Vagina (tissue), 2 donors: ENCODE data around the gene CGB8. TPM values are rescaled to one million over a fixed set of nuclear protein-coding genes. Genes with fewer than 3 reads are reported as not detected.

ENCODE experiments used
- DNase-seq, 2 donors: peaks; one replicate each; pipeline ENCODE4 v3.0.0-alpha.2; 2017; ENCODE audit errors: extremely low spot score in 2 of 2
- H3K27ac ChIP-seq: fragments of 200-600 bp; sonication (generic); one replicate; pipeline ENCODE4 v1.5.1; 2019
- H3K27me3 ChIP-seq: fragments of 200-600 bp; sonication (generic); one replicate; pipeline ENCODE4 v1.5.1; 2019
- H3K36me3 ChIP-seq, 2 donors: fragments of 200-600 bp; sonication (generic); one replicate each; pipeline ENCODE4 v1.5.1; 2017 to 2019
- H3K4me1 ChIP-seq: fragments of 200-600 bp; sonication (generic); one replicate; pipeline ENCODE4 v1.5.1; 2019
- H3K4me3 ChIP-seq, 2 donors: fragments of 200-600 bp; sonication (generic); 1 replicate in 1 of 2; 2 replicates in 1 of 2; pipeline ENCODE4 v1.5.1; 2016 to 2019
- H3K9me3 ChIP-seq: fragments of 200-600 bp; sonication (generic); one replicate; pipeline ENCODE4 v1.5.1; 2019
- CTCF ChIP-seq, 3 experiments: fragments of 450-650 bp in 2 of 3; fragments of 200-600 bp in 1 of 3; sonication (generic) in 1 of 3; IDR thresholded peaks; one replicate each; pipeline ENCODE4 v1.5.1; 2017 to 2019; ENCODE audit warnings: antibody characterized with exemption in 3 of 3, mild to moderate bottlenecking in 2 of 3, moderate library complexity in 2 of 3
- POLR2A ChIP-seq, 2 donors: fragments of 450-650 bp; IDR thresholded peaks; one replicate each; pipeline ENCODE4 v1.6.1; 2017; ENCODE audit warnings: antibody characterized with exemption in 2 of 2, mild to moderate bottlenecking in 2 of 2, moderate library complexity in 2 of 2
- POLR2AphosphoS5 ChIP-seq, 2 donors: sonication (generic); formaldehyde crosslinking; IDR thresholded peaks; one replicate each; pipeline ENCODE4 v1.9.0; 2017; ENCODE audit warnings: antibody characterized with exemption in 2 of 2, mild to moderate bottlenecking in 2 of 2, low read depth in 1 of 2; ENCODE audit not compliant: insufficient read depth in 1 of 2
- intact Hi-C: fragments of 100-400 bp; cut with DNase I; formaldehyde crosslinking; loops from one replicate; pipeline ENCODE4 v1.15.1; 2023
- total RNA-seq: library from RNA; depleted of rRNA; stranded (reverse); fragments of >200 nt; gene quantifications from one replicate; pipeline ENCODE4 v1.2.3, GENCODE V29; 2016

The CGB8 gene
- total RNA-seq, 1 donor from 2014 or later: not detected

- H3K4me3 ChIP-seq: no peak overlapping the region
- no peaks in the 10 kb centered on the region for H3K9me3 ChIP-seq
- no peaks in the 10 kb centered on the region for H3K36me3 ChIP-seq
- no peak for DNase-seq
- no peak overlapping the region for H3K27ac ChIP-seq
- intact Hi-C loops: no loop called here
- peaks cover 6% of the 10 kb centered on the region for H3K4me1 ChIP-seq
- peaks cover 6% of the 10 kb centered on the region for H3K27me3 ChIP-seq
- no peak for TF ChIP-seq CTCF (IDR thresholded peaks at IDR 0.05)
- no peak for TF ChIP-seq POLR2A (IDR thresholded peaks at IDR 0.05)
- no peak for TF ChIP-seq POLR2AphosphoS5 (IDR thresholded peaks at IDR 0.05; ENCODE audit: insufficient read depth in 1 of 2, low read depth in 1 of 2)
Measured at GRCh38 chr19:49069026-49069425, 20.1 kb upstream of the CGB8 start.

DNA sequence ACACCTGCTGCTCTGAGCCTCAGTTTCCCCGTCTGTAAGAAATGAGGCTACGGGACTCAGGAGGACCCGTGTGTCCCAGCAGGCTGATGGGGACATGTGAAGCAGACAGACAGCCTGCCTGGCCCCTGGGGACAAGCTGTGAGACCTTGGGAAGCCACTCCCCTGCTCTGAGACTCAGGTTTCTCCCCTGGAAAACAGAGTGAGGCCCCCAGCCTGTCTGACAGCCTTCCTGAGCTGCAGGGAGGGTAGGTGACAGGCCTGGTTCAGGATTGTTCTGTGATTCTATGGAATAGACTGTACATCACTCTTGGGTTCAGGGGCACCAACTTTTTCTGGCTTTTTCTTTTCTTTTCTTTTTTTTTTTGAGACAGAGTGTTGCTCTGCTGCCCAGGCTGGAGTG, 18.6 kb upstream of the CGB8 start:
- H3K4me3 ChIP-seq: no peak overlapping the region
- no peak for DNase-seq
- no peak for TF ChIP-seq POLR2AphosphoS5 (IDR thresholded peaks at IDR 0.05; ENCODE audit: insufficient read depth in 1 of 2, low read depth in 1 of 2)
- TF ChIP-seq POLR2A (IDR thresholded peaks at IDR 0.05): no peak
- TF ChIP-seq CTCF (IDR thresholded peaks at IDR 0.05): no peak
- intact Hi-C loops: no loop called here
- H3K4me1 ChIP-seq: peaks cover 6% of the 10 kb centered on the region
- H3K36me3 ChIP-seq: no peaks in the 10 kb centered on the region
- H3K9me3 ChIP-seq: no peaks in the 10 kb centered on the region
- no peak overlapping the region for H3K27ac ChIP-seq
- H3K27me3 ChIP-seq: peaks cover 6% of the 10 kb centered on the region

DNA sequence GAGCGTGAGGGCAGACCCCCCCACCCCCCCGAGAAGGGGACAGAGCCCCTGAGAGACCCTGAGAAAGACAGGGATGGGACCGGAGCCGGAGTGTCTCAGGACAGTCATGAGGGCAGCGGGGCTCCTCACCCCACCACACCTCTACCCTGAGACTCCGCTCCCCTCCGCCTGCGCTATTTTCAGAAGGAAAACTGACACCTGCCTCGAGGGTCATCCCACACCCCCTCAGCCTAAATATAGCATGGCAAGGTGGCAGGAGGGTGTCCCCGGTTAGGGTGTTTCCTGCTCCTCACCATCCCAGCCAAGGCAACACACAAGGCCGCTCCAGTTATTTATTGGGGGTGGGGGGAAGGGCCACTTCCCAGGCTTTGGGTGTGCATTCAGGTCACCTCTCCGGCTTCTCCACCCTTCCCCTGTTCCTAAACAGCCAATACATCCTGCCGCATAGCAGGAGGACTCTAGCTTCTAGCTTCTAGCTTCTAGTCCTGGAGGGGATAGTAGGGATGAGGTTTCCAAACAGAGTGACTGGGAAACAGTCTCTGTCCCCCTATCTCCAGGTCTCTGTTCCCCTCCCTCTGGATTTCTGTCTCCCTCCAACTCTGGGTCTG, 17.1 kb upstream of the CGB8 start:
- H3K9me3 ChIP-seq: no peaks in the 10 kb centered on the region
- H3K4me1 ChIP-seq: no peaks in the 10 kb centered on the region
- no peak overlapping the region for H3K27ac ChIP-seq
- no peak for TF ChIP-seq POLR2A (IDR thresholded peaks at IDR 0.05)
- TF ChIP-seq CTCF (IDR thresholded peaks at IDR 0.05): no peak
- no peak for TF ChIP-seq POLR2AphosphoS5 (IDR thresholded peaks at IDR 0.05; ENCODE audit: insufficient read depth in 1 of 2, low read depth in 1 of 2)
- no peak for DNase-seq
- no peaks in the 10 kb centered on the region for H3K36me3 ChIP-seq
- intact Hi-C loops: no loop called here
- peaks cover 6% of the 10 kb centered on the region for H3K27me3 ChIP-seq
- no peak overlapping the region for H3K4me3 ChIP-seq

DNA sequence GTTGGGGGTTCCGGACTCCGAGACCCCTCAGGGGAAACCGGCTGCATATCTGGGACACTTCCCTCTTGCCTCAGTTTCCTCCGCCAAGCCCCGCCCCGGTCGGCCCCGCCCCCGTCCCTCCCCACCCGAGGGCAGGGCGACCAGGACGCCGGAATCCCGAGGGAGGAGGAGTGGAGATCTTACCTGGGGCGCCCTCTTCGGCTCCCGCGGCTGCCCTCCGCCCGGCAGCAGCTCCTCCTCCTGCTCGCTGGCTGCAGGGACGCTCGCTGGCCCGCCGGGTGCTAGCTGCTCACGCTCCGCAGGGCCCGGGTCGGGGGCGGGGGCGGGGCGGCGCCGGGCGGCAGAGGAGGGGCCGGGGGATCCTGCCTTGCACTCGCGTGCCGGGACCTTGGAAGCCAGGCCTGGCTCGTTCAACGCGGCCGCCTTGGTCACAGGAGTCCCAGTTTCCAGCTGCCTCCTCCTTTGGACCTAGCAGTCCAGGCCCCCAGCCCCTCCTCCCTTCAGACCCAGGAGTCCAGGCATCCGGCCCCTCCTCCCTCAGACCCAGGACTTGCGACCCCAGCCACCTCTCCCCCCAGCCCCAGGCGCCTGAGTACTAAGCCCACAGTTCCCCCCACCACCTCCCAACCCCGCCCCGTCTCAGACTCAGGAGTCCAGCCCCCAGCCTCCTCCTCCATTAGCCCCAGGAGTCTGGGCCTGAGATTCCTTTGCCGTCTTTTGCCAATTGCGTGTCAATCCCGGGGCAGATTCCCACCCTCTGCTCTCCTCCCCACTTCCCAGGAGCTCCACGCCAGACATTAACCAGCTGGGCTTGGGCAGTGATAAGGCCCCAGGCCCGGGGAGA, 16.1 kb upstream of the CGB8 start, which contains the start of gene NTF4:
TSS of gene NTF4 (minus strand) at position 51 of the 844 bp plus-strand sequence. CDS start 2,821 bp downstream, outside the sequence.
- Histone ChIP-seq H3K4me1 (no peaks in the 10 kb centered on the region), H3K36me3 (no peaks in the 10 kb centered on the region), H3K4me3 (peak within 1 kb of the TSS; percentile 28 to 36), H3K27me3 (peaks cover 6% of the 10 kb centered on the region), H3K27ac (peak within 1 kb of the TSS; percentile 33), H3K9me3 (no peaks in the 10 kb centered on the region)
- intact Hi-C loops: no loop called here
- TF ChIP-seq POLR2A (IDR thresholded peaks at IDR 0.05) (no peak), POLR2AphosphoS5 (IDR thresholded peaks at IDR 0.05; ENCODE audit: insufficient read depth in 1 of 2, low read depth in 1 of 2) (no peak), CTCF (IDR thresholded peaks at IDR 0.05) (no peak)
- DNase-seq: no peak
